ENCODE measurements around the gene SMC4.

DNA sequence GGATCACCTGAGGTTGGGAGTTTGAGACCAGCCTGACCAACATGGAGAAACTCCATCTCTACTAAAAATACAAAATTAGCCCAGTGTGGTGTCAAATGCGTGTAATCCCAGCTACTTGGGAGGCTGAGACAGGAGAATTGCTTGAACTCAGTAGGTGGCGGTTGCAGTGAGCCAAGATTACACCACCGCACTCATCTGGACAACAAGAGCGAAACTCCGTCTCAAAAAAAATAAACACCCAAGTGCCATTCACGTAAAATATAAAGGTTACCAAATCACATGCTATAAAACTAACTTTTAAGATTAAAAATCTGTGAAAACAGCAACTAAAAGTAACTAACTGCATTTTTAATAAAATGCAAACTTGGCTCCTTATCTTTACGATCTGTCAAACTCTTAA, 41.2 kb downstream of the SMC4 start:
- TF ChIP-seq CTCF (IDR thresholded peaks at IDR 0.05) (no peak), POLR2A (IDR thresholded peaks at IDR 0.05) (no peak)

Data from adrenal gland (tissue), 5 donors.